GM12801 (cell line): ENCODE results near the gene METRN.

Experiments used
- CTCF ChIP-seq: IDR thresholded peaks from one replicate; pipeline ENCODE4 v1.5.1; 2011; ENCODE audit warnings: control low read depth; ENCODE audit not compliant: insufficient read length; ENCODE audit errors: extremely low read depth

Gene METRN

GRCh38 chr16:674968-675883, 39.7 kb upstream of the METRN start, which contains the start of gene RHBDL1:
Gene RHBDL1, plus strand, starts transcription at chr16:675671. Its CDS starts 120 bp downstream, at chr16:675791.
- TF ChIP-seq CTCF: no peak

- no peak for TF ChIP-seq CTCF
These were observed 38.9 kb upstream of the METRN start for GRCh38 chr16:675884-676564.

- no peak for TF ChIP-seq CTCF
These were observed 38.4 kb upstream of the METRN start for GRCh38 chr16:676565-676902.

- no peak for TF ChIP-seq CTCF
These were observed 38.0 kb upstream of the METRN start for GRCh38 chr16:676913-677312.

GRCh38 chr16:677316-678190, 37.4 kb upstream of the METRN start:
- no peak for TF ChIP-seq CTCF

GRCh38 chr16:678209-678857, 36.6 kb upstream of the METRN start:
- no peak for TF ChIP-seq CTCF
